ENCODE data around the gene TUBB3.

The TUBB3 gene

DNA sequence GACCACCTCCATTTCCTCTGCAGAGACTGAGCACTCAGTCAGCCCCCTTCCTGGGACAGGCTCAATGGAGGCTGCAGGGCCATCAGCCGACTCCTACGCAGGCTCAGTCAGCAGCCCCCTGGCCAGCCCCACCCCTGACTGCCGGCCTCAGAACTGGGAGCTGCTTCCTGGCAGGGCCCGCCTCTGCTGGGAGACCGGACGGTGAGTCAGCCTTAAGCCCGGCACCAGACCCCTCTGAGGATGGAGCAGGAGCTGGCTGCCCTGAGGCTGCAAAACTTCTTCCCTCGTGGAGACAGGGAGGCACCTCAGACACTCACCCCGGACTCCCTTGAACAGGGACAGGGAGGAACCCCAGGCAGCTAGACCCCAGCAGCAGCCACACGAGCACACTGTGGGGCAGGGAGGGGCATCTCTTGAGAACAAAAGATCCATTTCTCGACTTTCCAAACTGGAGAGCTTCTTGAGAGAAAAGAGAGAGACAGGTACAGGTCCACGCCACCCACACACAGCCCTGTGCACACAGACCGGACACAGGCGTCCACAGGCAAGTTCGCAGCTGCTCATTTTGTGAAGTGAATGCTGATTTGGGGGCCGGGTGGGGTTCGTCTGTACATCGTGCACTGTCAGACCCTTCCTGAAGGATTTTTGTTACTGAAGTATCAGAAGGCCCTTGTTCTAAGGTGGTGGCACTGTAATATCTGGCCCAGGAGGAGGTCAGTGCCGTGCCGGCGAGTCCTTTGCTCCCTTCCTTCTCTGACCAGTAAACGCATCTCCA, 1.3 kb upstream of the TUBB3 start:
- H3K27ac ChIP-seq = peak overlapping the region; percentile 66
- TF ChIP-seq, protein P1, sequence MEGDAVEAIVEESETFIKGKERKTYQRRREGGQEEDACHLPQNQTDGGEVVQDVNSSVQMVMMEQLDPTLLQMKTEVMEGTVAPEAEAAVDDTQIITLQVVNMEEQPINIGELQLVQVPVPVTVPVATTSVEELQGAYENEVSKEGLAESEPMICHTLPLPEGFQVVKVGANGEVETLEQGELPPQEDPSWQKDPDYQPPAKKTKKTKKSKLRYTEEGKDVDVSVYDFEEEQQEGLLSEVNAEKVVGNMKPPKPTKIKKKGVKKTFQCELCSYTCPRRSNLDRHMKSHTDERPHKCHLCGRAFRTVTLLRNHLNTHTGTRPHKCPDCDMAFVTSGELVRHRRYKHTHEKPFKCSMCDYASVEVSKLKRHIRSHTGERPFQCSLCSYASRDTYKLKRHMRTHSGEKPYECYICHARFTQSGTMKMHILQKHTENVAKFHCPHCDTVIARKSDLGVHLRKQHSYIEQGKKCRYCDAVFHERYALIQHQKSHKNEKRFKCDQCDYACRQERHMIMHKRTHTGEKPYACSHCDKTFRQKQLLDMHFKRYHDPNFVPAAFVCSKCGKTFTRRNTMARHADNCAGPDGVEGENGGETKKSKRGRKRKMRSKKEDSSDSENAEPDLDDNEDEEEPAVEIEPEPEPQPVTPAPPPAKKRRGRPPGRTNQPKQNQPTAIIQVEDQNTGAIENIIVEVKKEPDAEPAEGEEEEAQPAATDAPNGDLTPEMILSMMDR (IDR thresholded peaks at IDR 0.05) = no peak
- TF ChIP-seq ZFX (IDR thresholded peaks at IDR 0.05; ENCODE audit: borderline replicate concordance) = no peak

DNA sequence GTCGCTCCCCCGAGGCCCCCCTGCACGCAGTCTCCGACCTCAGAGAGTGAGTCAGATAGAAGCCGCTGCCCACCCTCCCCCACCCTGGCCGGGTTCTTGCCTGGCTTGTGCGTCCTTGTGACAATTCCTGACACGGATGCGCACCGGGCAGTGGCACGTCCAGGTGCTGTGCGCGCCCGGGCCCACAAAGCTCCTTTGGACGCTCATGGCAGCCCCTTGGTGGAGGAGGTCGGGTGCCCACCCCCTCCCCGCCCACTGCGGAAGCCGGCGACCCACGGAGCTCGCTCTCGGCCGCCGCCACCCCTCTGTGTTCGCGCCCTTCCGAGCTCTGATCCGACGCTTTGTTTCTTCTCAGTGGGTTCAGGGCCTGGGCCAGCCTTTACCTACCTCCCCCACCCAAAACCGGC, 662 bp upstream of the TUBB3 start:
- TF ChIP-seq, protein P1 (IDR thresholded peaks at IDR 0.05) = no peak
- no peak for TF ChIP-seq ZFX (IDR thresholded peaks at IDR 0.05; ENCODE audit: borderline replicate concordance)
- H3K27ac ChIP-seq = peak overlapping the region; percentile 66

DNA sequence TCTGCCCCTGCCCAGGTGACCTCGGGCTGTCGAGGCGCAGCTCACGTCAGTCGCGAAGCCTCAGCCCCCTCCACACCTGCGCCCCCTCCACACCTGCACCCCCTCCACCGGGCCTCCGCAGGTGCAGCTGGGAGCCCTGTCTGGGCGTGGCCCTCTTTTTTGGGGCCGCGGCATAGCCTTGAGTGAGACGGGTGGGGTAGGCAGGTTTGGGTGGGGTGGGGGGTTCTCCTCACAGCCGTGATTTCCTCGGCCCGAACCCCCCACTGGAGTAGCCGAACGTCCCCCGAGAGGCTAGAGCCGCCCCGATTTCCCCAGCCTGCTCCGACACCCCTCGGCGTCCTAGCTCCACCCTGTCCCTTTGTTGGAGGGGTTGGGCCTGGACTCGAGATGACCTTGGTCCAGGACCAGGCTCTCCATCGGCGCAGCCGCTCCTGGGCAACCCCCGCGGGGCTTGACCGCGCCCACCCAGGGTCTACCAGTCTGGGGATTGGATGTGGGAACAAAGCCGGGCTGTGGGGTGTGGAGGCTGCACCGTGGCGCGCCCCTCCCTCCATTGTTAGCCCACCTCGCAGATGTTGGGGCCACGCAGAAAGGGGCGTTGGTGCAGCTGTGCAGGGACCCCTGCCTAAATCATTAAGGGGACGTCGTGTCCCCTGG, 626 bp downstream of the TUBB3 start:
- peak overlapping the region; percentile 66 for H3K27ac ChIP-seq
- no peak for TF ChIP-seq ZFX (IDR thresholded peaks at IDR 0.05; ENCODE audit: borderline replicate concordance)
- TF ChIP-seq, protein P1 (IDR thresholded peaks at IDR 0.05) = no peak

DNA sequence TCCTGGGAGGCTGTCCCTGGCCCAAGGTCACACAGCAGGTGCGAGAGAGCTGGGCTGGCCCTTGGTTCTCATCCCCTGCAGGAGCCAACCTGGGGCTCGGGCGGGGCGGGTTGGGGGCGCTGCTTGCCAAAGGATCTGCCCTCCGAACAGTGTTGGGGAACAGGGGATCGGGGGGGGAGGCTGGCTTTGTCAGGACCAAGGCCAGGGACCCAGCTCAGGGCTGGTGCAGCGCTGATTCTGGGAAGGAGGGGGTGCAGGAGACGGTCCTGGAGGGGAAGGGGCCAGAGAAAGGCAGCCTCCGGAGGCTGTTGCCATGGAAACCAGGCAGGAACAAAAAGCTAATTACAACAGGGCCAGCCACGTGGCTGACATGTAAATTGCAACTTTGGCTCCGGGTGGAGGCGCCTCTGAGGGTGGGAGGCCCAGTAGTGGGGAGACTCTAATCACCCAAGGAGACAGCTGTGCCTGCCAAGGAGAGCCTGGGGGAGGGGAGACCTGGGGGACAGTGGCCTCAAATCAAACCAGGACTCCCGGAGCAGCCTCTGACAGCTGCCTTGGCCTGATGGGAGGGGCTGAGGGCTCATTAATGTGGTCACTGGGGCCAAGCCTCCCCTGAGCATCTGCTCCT, 1.3 kb downstream of the TUBB3 start:
- H3K27ac ChIP-seq = peak overlapping the region; percentile 66

DNA sequence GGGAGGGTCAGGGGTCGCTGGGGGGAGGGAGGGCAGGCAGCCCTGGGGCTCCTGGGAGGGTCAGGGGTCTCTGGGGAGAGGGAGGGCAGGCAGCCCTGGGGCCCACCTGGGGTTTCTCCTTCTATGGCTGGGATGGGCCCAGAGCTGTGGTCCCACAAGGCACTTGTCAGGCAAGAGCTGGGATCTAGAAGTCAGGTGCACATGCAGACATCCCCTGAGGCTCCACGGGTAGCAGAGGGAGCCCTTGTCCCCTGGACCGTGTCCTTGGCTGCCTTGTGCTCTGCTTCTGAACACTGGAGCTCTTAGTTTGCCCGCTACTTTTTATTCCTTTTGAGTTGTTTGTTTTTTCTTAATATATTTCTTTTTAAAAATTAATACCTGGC, 1.8 kb downstream of the TUBB3 start:
- H3K27ac ChIP-seq = peak overlapping the region; percentile 66
- TF ChIP-seq ZFX (IDR thresholded peaks at IDR 0.05; ENCODE audit: borderline replicate concordance) = no peak
- TF ChIP-seq, protein P1 (IDR thresholded peaks at IDR 0.05) = no peak

More for the DNA sequence above, 1.3 kb downstream of the TUBB3 start:
- no peak for TF ChIP-seq ZFX (IDR thresholded peaks at IDR 0.05; ENCODE audit: borderline replicate concordance)
- TF ChIP-seq, protein P1 (IDR thresholded peaks at IDR 0.05) = no peak

DNA sequence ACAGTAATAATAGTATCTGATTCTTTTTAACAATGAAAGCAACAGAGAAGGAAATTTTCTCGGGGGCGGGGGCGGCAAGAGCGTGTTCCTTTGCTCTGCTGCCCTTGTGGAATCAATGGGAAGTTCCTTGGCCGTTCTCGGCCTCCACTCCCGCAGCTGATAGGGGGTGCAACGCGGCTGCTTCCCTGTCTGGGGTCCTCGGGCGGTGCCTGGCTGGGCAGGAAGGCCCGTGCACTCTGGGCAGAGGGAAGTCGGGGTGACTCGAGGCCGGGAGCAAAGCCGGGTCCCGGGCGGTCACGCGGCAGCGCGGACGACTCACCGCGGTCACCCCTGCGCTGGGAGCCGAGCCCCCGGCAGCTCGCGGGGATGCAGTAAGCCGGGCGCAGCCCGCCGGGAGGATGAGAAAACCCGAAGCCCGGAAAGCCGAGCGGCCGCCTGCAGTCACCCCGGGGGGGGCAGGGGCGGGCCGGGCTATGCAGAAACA, 2.5 kb downstream of the TUBB3 start:
- H3K27ac ChIP-seq = peak overlapping the region; percentile 66

More for the DNA sequence above, 2.5 kb downstream of the TUBB3 start:
- TF ChIP-seq ZFX (IDR thresholded peaks at IDR 0.05; ENCODE audit: borderline replicate concordance) = no peak
- TF ChIP-seq, protein P1 (IDR thresholded peaks at IDR 0.05) = no peak

All from 22Rv1 (cell line).